OCI-M1 (cell line): ENCODE results near the gene PAPPA2.
"Not testable (repeated sequence)": the region's sequence is repeated elsewhere in the genome, so short reads cannot be mapped to it uniquely, and the experiment has no call there.

Experiments
- DNase-seq: peaks from one replicate; lab custom pipeline; 2025; lab: John Stamatoyannopoulos, UW

The PAPPA2 gene, protein sequence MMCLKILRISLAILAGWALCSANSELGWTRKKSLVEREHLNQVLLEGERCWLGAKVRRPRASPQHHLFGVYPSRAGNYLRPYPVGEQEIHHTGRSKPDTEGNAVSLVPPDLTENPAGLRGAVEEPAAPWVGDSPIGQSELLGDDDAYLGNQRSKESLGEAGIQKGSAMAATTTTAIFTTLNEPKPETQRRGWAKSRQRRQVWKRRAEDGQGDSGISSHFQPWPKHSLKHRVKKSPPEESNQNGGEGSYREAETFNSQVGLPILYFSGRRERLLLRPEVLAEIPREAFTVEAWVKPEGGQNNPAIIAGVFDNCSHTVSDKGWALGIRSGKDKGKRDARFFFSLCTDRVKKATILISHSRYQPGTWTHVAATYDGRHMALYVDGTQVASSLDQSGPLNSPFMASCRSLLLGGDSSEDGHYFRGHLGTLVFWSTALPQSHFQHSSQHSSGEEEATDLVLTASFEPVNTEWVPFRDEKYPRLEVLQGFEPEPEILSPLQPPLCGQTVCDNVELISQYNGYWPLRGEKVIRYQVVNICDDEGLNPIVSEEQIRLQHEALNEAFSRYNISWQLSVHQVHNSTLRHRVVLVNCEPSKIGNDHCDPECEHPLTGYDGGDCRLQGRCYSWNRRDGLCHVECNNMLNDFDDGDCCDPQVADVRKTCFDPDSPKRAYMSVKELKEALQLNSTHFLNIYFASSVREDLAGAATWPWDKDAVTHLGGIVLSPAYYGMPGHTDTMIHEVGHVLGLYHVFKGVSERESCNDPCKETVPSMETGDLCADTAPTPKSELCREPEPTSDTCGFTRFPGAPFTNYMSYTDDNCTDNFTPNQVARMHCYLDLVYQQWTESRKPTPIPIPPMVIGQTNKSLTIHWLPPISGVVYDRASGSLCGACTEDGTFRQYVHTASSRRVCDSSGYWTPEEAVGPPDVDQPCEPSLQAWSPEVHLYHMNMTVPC (N-terminal part only)

DNA sequence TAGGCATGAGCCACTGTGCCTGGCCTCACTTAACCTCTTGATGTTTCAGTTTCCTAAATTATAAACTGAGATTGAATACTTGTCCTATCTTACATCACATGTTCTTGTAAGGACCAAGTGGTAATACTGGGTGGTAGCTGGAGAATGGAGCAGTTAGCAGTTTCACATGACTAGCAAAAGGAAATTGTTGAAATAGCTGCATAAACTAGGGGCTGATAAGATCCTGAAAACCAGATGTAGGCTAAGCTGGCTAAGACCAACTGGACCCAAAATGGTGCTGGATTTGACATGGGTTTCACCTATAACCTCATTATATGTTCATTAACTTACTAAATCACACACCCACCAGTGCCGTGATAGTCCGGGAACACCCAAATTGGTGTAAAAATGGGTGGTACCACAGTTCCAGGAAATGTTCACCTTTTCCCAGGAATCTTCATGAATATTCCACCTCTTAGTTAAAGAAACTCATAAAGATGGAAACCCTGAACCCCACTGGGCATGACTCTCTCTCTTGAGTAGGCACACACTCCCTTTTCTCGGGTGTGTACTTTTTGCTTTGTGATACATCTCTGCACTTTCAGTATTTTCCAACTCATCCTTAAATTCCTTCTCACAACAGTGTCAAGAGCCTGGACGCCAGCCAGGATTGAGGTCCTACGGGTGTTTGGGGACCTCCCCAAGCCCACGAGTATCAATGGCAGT, at the start of gene PAPPA2:
Gene PAPPA2 (plus strand): TSS at position 502 of the 705 bp plus-strand sequence. CDS start 93,148 bp downstream, outside the sequence.
- DNase-seq = no peak

GRCh38 chr1:176416777-176417176, 46.2 kb upstream of the PAPPA2 start:
- peak; percentile 48 for DNase-seq

GRCh38 chr1:176419608-176420007, 43.4 kb upstream of the PAPPA2 start:
- DNase-seq = not testable (repeated sequence)

- DNase-seq = no peak
These were observed 28.7 kb upstream of the PAPPA2 start for GRCh38 chr1:176434234-176434633.

DNA sequence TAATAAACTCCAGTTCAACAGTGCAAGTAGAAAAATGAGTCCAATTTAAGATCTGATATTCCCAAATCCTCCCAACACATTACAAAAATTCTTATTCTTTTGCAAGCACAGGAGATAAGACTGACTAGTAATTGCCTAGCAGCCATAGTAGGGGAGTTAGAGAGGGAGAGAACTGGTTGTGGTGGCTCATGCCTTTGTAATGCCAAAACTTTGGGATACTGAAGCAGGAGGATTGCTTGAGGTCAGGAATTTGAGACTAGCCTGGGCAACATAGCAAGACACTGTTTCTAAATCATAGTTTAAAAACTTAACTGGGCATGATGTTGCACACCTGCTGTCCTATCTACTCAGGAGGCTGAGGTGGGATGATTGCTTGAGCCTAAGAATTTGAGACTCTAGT, 26.7 kb upstream of the PAPPA2 start:
- DNase-seq = no peak

DNA sequence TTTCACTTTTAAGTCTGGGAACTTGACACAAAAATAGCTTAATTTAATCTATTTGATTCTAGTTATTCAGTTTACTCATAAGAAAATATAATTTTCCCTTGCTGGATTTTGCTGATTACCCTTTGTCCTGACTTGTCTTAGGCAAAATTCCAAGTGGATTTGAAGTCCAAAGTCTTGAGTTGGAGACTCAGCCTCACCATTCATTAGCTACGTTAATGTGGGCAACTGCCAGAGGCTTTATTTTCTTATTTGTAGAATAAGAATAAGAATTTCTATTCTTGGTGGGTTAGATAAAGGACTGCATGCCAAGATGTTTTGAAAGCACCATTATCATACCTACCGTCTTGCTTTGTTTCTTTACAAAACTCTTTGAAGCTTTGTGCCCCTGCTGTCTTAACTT, 22.8 kb upstream of the PAPPA2 start:
- no peak for DNase-seq

DNA sequence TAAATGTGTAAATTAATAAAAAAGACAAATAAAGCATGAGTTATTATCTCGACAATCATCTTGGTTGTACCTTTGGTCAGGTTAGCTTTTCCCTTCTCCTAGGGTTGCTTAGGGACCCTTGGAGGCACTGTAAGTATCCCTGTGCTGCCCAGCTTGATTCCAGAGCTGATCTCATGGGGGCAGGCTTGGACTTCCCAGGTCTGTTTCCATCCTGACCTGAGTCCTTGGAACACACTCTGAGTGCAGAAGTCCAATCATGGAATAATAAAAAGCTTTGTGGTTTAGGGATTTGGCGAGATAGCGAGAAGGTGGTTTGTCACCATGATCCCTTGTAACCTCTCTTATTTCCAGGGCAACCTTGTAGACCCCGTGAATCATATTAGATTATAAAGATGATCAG, 18.7 kb upstream of the PAPPA2 start:
- no peak for DNase-seq

DNA sequence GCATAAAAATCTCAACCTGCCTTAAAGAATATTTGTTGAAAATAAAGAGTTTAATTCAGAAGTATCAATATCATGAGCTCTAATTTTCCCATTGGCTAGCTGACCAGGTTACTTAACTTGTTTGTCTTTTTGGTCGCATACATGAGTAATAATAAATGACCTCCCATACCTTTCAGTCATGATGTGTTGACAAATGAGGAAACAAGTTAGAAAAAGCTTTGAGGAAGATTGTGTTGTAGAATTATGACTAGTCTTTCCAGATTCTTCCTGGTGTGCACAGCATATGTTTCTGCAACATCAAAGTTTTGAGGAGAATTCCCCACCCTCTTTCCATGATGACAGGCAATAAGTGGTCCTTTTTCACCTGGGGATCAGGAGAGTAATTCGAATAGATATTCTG, 17.6 kb upstream of the PAPPA2 start:
- no peak for DNase-seq

DNA sequence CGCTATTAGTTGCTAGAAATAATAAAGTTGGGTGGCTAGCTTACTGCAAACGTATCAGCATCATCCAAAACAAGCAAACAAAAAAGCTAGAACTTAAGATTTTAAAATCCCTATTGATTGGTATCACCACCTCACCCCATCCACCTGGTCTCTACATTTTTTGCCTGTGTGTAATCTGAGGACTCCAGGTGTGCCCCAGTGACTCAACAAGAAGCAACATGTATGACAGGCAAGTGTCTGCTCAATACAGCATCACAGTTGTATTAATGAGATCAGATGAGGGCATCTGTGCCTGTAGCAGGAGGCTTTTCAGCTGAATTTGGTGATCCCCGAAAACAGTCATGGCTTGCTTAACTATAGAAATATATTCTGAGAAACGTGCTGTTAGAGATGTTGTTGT, 14.6 kb upstream of the PAPPA2 start:
- no peak for DNase-seq

- no peak for DNase-seq
These were observed 12.4 kb upstream of the PAPPA2 start for GRCh38 chr1:176450526-176450925.

- peak; percentile 14 for DNase-seq
These were observed 11.2 kb upstream of the PAPPA2 start for GRCh38 chr1:176451741-176452140.

GRCh38 chr1:176456795-176457194, 6.2 kb upstream of the PAPPA2 start:
- DNase-seq = no peak

- peak; percentile 75 for DNase-seq
These were observed 2.2 kb upstream of the PAPPA2 start for GRCh38 chr1:176460544-176461336.

- peak; percentile 34 for DNase-seq
These were observed 1.4 kb upstream of the PAPPA2 start for GRCh38 chr1:176461576-176461975.

- DNase-seq = peak; percentile 55
These were observed 3.5 kb downstream of the PAPPA2 start for GRCh38 chr1:176466514-176466913.

DNA sequence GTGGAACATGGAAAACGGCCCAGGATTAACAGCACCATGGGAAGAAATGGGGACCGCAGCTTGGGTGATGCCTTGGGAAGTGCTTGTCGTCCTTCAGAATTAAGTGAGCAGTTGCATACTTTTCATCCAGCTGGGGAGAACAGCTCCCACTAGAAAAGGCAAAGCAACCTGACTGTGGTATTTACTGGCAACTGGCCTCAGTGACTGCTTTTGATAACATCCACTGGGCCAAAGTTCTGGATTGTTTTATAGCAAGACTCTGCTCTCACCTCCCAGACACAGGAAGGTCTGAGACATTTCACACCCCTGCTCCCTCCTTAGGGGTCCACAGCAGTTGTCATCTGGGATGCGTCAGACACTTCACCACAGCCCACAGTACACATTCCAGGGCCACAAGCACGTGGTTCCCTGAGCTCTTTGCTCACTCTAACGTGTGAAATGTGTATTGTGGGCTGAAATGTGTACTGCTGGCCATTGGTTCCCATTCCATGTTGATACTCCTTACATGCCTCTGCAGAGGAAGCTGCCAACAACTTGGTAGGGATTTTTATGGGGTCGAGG, 6.6 kb downstream of the PAPPA2 start:
- DNase-seq = no peak

DNA sequence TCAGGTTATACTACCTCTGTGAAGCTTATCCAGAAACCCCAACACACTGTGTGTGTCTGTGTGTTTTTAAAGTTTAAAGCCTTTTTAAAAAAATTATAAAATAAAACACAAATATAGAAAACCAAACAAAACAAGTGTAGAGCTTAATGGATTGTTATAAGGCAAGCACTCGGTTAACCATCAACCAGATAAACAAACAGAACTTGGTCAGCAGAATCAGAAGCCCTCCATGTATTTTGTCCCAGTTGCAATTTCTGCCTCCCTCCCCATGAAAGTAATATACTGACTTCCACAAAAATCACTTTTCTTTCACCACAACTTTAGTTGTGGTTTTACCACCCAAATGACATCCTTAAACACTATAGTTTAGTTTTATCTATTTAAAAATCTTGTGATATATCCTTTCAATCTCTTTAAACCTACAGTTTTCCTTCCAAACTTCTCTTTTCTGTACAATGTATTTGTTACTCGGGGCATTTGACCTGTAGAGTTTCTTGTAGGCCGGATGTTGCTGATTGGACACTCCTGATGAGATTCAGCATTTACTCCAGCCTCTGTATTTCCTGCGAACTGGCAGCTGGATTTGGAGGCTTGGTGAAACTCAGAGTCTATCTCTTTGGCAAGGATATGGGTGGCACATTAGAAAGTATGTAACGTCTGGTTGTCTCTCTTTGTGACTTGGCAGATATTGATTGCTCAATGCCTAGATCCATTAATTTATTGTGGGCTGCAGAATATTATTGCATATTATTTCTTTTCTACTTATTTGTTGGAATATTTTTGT, 8.6 kb downstream of the PAPPA2 start:
- DNase-seq = no peak

GRCh38 chr1:176479971-176480370, 17.0 kb downstream of the PAPPA2 start:
- no peak for DNase-seq

DNA sequence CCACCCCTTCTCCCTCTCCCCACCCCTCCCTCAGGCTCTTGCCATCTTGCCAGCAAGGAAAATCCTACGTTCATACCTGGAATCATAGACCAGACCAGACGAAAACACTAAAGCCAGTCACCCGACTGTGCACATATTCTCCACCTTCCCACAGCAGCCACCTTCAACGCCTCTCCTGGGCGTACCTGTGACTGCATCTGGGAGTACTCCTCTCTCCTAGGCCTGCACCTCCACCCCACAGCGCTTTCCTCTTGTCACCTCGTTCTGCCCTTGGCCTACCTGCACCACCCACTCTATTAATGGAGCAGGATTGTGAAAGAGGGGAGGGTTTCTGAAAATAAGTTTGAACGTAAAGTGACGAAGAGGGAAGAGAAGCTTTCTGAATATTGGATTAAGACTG, 17.8 kb downstream of the PAPPA2 start:
- DNase-seq = no peak

- no peak for DNase-seq
These were observed 22.1 kb downstream of the PAPPA2 start for GRCh38 chr1:176485083-176485482.
